GM21723 (cell line): Measurements from ENCODE around the gene PTPRN2.

Experiments used
- ATAC-seq: cut with Tn5 transposase; IDR thresholded peaks from one replicate; pipeline ENCODE4 v1.9.1; 2021; ENCODE audit warnings: mild to moderate bottlenecking, moderate library complexity; ENCODE audit not compliant: unreplicated experiment

The PTPRN2 gene

DNA sequence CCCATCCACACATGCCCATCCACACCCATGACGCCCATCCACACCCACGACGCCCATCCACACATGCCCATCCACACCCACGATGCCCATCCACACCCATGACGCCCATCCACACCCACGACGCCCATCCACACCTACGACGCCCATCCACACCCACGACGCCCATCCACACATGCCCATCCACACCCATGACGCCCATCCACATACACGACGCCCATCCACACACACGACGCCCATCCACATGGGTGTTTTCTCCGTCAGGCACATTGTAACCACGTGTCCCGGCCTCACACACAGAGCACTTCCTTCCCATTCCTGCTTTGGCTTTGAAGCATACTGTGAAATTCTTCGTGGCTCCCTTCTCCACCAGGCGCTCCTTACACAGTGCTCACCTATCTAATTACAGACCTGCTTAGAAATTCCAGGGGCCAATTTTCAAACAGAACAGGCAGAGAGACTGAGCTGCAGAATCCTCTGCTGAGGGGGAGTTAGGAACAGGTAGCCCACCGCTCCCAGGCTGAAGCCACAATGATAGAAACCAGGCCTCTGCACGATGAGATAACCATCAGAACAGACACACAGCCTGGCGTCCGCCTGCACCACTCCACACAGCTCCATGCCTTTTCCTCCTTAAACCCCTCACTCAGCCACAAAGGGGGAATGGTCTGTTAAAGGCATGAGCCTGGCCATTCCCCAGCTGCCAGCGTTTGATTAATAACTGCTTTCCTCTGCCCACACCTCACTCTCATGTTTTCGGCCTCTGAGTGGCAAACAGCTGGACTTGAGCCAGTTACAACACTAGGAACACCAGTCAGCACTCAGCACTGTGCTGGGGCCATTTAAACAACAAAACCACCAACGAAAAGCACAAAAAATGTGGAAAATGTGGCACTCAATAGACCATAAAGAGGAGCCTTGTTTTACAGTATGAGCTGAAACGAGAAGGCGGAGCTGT is 501.6 kb downstream of the PTPRN2 start:
- no peak for ATAC-seq

DNA sequence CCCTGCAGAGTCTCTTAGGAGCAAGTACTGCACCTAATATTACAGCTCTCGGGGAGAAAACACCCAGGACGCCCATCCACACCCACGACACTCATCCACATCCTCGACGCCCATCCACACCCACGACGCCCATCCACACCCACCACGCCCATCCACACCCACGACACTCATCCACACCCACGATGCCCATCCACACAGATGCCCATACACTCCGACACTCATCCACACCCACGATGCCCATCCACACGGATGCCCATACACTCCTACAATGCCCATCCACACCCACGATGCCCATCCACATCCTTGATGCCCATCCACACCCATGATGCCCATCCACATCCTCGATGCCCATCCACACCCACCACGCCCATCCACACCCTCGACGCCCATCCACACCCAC is 503.1 kb downstream of the PTPRN2 start:
- no peak for ATAC-seq

DNA sequence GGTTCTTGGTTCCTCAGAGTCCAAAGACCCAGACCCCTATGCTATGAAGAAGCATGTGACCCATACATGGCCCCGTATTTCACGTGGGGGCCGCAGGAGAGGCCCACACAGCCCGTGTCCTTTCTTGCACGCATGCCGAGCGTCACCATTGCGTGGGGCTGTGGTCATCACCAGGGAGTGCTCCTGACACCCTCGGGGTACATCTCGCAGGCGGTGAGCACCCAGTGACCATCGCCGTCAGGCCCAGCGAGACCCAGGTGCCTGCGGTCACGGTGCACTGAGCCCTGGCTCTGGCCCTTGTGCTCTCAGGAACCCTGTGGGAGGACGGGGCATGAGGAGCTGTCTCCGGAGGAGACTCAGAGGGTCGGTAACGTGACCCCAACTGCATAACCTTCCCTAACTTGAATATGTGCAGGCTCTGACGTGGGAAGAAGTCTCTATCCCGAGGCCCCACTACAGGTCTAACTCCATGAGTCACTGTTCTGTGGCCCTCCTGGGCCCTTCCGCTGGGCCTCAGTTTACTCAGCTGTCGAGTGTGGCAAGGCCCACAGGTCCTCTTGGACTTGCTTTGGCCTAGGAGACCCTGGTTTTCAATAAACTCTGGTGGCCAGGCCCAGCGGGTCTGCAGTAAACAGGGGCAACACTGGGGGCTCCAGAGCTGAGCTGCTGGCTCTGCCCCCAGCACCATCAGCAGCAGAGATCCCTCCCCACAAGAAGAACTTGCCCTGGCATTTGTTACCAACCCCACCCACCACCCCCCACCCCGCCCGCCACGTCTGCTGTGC is 503.9 kb downstream of the PTPRN2 start:
- no peak for ATAC-seq

DNA sequence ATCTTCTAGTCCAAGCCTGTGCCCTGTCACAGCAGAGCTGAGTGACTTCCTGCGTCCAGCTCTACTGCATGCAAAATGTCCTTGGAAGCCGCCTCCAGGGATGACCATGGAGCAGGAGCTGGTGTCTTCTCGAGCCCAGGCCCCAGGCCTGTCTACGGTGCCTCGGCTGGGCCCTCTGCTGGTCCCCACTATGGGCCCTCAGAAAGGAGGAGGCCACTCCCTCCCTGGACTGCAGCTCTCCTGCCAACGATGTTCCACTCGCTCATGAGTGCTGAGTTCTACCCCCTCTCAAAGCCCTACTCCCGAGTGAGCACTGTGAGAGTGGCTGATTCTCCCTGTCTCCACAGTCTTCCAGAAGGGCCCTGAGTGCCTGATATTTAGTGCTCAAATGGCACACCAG is 504.9 kb downstream of the PTPRN2 start:
- ATAC-seq, result no peak

DNA sequence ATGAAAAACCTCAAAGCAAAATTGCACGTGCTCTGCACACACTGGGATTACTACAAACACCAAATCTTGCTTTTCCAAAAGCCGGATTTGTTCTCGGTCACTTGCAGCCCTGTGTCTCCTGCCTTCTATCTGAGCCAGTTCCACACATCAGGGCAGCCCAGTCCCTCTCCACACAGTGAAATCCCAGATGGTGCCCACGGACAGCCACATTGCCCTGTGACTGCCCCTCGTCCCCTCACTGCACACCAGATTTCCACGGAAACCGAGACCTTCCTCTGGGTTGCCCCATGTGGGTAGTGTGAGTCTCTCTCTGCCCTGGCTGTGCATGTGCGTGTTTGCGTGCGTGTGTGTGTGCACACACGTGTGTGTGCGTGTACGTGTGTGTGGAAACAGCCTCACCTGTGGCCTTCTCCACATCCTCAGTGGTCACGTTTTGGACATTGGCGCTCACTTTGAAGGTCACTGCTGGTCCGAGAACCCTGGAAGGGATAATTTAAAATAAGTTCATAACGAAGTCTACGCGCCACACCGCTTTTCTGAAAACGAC is 506.7 kb downstream of the PTPRN2 start:
- no peak for ATAC-seq

DNA sequence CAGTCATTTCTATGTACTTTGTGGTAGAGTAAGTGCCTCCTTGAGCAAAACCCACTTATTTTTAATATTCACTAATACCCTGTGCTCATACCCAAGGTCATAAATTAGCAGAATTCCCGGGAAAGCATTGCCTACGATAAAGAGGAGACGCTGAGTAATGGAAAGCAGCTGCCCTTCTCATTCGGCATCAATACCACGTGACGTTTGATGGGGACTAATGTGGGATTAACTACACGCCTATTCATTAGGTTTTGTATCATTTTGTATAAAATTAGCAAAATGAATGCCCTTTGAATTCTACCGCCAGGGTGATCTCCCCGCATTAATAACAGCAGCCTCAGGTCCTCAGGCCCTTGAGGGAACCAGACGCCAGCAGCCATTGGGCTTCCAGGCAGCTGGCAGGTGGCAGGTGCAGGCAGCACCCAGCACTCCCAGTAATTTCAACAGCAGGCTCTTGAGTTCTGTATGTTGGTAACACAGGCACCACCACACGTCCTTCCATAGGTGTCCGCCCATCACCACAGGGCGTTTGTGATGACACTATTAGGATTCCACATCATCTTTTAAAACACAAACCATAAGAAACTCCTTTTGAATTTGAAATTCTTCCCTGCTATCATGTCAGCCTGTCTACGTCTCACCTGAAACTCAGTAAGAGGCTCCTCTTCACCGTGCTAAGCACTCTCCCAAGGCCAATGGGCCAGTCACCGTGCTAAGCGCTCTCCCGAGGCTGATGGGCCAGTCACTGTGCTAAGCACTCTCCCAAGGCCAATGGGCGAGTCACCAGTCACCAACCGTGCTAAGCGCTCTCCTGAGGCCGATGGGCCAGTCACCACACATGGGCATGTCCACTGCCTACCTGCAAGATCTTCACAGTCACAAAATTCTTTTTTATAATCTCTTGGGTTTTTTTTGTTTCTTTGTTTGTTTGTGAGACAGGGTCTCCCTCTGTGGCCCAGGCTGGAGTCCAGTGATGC is 509.4 kb downstream of the PTPRN2 start:
- no peak for ATAC-seq

DNA sequence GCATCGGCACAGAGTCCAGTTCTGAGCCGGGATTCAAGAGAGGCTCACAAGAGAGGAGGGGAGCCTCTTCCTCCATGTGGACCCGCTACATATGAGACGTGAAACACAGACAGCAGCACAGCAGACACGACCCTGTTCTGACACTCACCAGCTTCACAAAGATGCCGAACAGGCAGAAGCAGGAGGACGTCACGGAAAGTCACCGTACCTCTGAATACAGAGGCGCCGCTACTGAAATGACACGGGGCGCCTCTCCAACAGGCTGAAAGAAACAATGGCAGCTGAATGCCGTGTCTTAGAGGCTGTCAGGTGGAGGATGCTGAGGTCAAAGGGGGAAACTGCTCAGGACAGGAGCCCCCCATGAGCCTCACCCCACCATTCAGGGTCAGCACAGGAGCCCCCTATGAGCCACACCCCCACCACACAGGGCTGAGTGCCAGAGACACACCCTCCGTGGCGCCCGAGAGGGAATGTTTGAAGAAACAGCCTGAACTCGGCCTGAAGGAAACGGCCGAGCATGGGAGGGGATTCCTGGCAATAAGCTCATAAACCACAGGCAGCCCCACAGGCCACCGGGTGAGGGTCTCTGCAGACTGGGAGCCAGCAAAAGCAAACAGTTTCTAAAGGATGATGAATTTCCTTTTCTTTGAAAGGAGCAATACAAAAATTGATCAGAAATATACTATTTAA is 510.3 kb downstream of the PTPRN2 start:
- no peak for ATAC-seq

DNA sequence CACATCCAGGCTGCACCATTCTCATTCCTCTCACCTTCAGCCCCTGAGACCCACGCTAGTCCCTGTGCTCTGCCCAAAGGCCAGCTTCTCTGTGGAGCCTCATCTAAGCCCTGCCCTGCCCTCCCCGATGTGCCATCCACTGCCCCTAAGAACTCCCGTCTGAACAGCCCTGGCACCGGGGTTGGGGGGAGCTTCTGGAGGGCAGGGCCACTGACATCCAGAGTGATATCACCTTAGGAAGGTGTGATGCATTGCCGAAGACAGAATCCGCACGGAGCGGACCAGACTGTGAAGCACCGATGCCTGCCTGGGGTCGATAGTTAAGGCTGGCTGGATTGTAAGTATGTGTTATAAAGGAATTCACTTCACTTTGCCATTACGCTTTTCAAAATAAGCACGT is 511.0 kb downstream of the PTPRN2 start:
- ATAC-seq, result no peak

DNA sequence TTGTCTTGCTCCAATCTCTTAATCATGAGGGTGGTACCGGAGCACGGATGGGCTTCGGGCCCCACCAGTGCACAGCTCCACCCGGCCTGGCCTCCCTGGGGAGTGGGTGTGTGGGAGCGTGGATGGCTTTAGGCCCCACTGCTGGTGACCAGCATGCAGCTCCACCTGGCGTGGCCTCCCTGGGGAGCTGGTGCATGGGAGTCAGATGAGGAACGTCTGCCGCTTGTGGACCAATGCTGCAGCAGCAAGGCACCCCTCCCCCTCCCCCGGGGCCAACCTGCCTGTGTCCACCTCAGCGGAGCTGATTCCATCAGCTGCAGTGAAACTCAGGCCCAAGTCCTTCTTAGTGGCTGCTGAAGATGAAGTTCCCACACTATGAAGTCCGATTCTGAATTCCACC is 511.4 kb downstream of the PTPRN2 start:
- no peak for ATAC-seq

DNA sequence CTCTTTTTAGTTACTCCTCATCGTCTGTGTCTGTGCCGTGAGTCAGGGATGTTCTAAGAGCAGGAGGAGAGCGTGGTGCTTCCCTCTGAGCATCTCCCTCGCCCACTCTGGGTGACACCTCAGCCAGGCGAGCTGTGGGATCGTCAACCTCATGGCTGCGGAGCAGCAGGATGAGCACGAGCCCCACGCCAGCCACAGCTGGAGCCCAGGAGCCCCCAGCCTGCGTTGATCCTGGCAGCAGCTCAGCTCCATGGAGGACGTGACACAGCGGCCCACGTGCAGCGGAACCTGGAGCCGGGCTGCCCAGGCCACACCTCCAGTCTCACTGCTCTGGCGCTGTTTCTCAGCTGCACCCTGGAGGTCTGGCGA is 512.0 kb downstream of the PTPRN2 start:
- no peak for ATAC-seq

DNA sequence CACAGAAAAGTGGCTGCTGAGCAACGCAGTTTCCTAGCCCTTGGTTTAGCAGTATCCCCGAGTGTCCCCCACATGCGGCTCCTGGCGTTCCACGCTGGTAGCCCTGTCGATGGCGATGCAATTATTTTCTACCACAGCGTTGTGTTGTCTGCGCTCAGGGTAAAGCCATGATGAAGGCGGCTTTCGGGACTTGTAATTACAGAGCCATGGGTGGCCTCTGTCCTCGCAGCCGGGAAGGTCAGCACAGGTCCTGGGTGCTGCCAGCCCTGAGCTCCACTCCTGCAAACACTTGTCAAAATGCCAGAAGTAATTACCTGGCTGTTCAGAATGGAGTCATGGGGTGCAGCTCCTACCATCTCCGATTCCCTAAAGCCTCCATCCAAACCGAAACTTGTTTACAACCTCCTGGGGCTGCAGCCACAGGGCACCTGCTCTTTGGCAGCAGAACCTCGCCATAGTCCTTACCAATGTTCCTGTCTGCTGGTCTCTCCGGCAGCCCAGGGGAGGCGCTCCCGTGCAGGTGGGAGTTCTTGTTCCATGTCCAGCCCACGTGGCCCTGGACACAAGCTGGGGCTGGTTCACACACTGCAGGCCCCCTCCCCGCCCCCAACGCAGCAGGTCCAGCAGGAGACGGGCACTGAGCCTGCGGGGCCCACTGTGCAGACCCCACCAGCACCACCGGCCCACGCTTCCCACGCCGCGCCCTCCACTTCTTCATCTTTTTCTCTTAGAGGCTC is 512.6 kb downstream of the PTPRN2 start:
- no peak for ATAC-seq

DNA sequence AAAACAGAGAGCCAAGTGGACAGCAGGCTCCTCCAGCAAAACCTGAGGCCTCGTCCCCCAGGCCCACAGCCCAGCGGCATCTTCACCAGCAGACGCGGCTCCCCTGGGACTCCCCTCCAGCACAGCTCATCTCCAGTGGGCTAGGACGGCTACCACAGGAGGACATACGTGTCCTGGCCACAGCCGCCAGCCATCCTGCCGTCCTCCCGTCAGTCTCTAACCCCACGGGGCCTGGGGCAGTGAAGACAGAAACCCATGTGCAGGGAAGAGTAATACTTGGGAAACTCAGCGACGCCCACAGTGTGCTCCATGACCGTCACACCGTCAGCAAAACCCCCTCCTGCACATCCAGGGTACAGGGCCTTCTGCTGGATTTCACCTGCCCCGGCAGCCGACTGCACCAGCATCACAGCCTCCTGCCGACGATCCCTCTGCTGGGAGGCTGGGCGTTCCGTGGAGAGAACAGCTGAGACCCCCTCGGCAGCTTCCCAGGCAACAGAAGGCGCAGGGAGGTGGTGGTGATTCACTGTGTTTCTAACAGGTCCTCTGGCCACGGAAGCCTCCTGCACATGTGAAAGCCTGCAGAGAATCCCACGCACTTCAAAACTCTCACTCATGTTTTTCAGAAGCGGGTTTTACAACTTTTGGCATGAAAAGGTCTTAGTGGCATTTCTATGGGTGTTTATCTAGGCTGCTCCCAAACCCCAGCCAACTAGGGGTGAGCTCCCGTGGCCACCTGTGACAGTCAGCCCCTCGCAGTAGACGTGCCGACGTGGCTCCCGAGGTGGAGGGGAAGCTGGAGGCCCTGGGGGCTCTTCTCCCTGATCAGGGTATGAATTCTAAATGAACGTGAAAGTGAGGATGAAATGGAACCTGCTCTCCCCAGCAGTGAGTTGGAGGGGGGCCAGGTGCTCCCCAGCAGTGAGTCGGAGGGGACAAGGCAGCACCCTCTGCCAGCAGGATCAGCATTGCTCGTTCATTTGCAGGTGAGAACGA is 513.5 kb downstream of the PTPRN2 start:
- no peak for ATAC-seq

DNA sequence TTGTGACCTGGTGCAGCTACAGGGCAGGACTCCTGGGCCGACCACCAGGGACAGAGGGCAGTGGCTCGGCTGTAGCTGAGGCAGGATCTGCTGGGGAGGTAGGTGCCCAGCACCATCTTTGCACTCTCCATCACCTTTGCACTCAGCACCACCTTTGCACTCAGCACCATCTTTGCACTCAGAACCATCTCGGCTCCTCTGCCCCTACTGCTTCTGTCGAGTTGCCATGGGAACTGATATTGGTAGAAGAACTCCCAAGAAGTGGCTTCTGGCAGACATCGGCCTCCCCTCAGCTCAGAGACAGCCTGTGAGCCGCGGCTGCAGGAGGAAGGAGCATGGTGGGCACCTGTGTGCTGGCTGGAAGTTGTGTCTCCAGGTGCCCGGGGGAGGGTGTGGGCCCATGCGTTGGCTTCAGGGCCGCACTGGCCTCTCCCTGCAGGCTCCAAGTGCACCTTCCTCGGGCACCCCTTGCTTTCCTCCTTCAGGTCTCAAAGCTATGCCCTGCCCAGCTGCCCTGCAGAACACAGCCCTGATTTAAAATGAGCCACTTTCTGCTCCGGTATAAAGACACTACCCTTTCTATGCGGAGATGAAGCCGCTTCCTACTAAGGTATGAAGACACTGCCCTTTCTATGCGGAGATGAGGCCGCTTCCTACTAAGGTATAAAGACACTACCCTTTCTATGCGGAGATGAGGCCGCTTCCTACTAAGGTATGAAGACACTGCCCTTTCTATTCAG is 514.5 kb downstream of the PTPRN2 start:
- no peak for ATAC-seq

DNA sequence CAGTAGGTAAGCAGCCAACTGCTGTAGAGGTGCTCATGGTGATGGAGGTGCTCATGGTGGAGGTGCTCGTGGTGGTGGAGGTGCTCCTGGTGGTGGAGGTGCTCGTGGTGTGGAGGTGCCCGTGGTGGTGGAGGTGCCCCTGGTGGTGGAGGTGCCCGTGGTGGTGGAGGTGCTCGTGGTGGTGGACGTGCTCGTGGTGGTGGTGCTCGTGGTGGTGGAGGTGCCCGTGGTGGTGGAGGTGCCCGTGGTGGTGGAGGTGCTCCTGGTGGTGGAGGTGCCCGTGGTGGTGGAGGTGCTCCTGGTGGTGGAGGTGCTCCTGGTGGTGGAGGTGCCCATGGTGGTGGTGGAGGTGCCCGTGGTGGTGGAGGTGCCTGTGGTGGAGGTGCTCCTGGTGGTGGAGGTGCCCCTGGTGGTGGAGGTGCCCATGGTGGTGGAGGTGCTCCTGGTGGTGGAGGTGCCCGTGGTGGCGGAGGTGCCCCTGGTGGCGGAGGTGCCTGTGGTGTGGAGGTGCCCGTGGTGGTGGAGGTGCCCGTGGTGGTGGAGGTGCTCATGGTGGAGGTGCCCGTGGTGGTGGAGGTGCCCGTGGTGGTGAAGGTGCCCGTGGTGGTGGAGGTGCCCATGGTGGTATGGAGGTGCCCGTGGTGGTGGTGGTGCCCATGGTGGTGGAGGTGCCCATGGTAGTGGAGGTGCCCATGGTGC is 517.3 kb downstream of the PTPRN2 start:
- no peak for ATAC-seq

DNA sequence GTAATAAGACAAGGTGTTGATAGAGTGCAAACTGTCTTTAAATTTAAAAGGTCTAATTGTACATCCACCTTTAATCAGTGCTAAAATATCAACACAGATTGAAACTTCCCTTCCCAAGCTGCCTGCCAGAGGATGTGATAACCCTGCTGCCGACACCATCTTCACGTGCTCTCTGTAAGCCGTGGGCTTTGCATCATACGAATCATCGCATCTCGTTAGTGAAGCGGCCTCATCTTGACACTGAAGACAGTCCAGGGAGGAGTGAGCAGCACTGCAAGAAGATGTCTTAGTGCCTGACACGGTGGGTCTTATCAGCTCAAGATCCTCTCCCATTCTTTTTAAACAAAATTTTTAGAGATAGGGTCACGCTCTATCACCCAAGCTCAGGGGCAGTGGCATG is 518.8 kb downstream of the PTPRN2 start:
- no peak for ATAC-seq

DNA sequence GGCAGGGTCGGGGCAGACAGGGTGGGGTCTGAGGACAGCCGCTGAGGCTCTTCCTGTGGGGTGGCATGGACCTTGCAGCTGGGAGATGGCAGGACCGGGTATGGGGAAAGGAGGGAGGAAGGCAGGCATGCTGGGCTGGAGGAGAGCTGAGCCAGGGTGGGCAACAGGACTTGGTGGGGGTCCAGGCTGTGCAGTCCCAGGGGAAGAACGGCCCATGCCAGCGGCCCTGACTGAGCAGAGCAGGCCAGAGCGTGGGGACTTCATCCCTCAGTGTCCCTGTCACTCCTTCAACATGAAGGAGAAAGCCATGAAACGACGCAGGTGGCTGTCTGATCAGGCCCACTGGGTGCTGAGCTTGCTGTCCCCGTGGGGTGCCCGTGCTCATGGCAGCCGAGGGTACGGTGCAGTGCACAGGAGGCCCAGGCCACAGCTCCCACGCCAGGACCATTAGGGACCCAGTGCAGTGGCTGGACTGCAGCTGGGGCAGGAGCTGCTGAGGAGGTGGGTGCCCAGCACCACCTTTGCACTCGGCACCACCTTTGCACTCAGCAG is 519.6 kb downstream of the PTPRN2 start:
- ATAC-seq, result no peak
